Mesendoderm (in vitro differentiated cells): ENCODE measurements around the gene CXCL13.
A peak's percentile ranks its signal among the peaks of the same experiment; 100 is the strongest.
"Not testable (repeated sequence)": the region's sequence is repeated elsewhere in the genome, so short reads cannot be mapped to it uniquely, and the experiment has no call there.

Source experiments
- DNase-seq: peaks from one replicate; pipeline ENCODE4 v3.0.0; 2013
- H2AK5ac ChIP-seq: 2 replicates; pipeline ENCODE4 v1.6.1; 2013; ENCODE audit warnings: low read length, inconsistent platforms
- H2BK120ac ChIP-seq: 2 replicates; pipeline ENCODE4 v1.6.1; 2013; ENCODE audit warnings: low read depth, mild to moderate bottlenecking, low read length, moderate library complexity, mixed read lengths
- H2BK15ac ChIP-seq: replicated peaks from 2 replicates; pipeline ENCODE4 v1.6.1; 2013; ENCODE audit warnings: low read depth, mild to moderate bottlenecking, moderate library complexity
- H2BK5ac ChIP-seq: 2 replicates; pipeline ENCODE4 v1.6.1; 2013; ENCODE audit warnings: low read length, inconsistent platforms
- H3K18ac ChIP-seq: 2 replicates; pipeline ENCODE4 v1.6.1; 2013; ENCODE audit warnings: mild to moderate bottlenecking, low read length, mixed read lengths
- H3K23ac ChIP-seq: one replicate; pipeline ENCODE4 v1.6.1; 2013; ENCODE audit warnings: low read length
- H3K27ac ChIP-seq: 2 replicates; pipeline ENCODE4 v1.5.1; 2013; ENCODE audit warnings: low read depth, mild to moderate bottlenecking, inconsistent platforms, low read length, moderate library complexity
- H3K27me3 ChIP-seq: 2 replicates; pipeline ENCODE4 v1.6.1; 2013; ENCODE audit warnings: low read length, control low read depth, mild to moderate bottlenecking, inconsistent platforms; ENCODE audit not compliant: insufficient read depth, poor library complexity
- H3K36me3 ChIP-seq: 2 replicates; pipeline ENCODE4 v1.6.1; 2013; ENCODE audit warnings: low read length, inconsistent platforms; ENCODE audit not compliant: control insufficient read depth, insufficient read depth
- H3K4ac ChIP-seq: one replicate; pipeline ENCODE4 v1.6.1; 2013; ENCODE audit warnings: low read depth, mild to moderate bottlenecking, low read length, moderate library complexity
- H3K4me1 ChIP-seq: 2 replicates; pipeline ENCODE4 v1.6.1; 2013; ENCODE audit warnings: low read depth, low read length, inconsistent platforms; ENCODE audit not compliant: control insufficient read depth
- H3K4me2 ChIP-seq: 2 replicates; pipeline ENCODE4 v1.6.1; 2013; ENCODE audit warnings: low read length
- H3K4me3 ChIP-seq: 2 replicates; pipeline ENCODE4 v1.5.1; 2013; ENCODE audit warnings: mild to moderate bottlenecking, low read length
- H3K56ac ChIP-seq: one replicate; pipeline ENCODE4 v1.6.1; 2013; ENCODE audit warnings: low read length
- H3K79me1 ChIP-seq: 2 replicates; pipeline ENCODE4 v1.6.1; 2013; ENCODE audit warnings: low read length, inconsistent platforms
- H3K79me2 ChIP-seq: 2 replicates; pipeline ENCODE4 v1.6.1; 2013; ENCODE audit warnings: mild to moderate bottlenecking, low read length; ENCODE audit not compliant: control insufficient read depth, insufficient read depth
- H3K9ac ChIP-seq: 2 replicates; pipeline ENCODE4 v1.6.1; 2013; ENCODE audit warnings: low read length, inconsistent platforms
- H4K5ac ChIP-seq: one replicate; pipeline ENCODE4 v1.6.1; 2013; ENCODE audit warnings: low read length
- H4K8ac ChIP-seq: one replicate; pipeline ENCODE4 v1.6.1; 2013; ENCODE audit warnings: low read depth, mild to moderate bottlenecking, control low read depth, low read length, moderate library complexity
- WGBS: extraction: QIAGEN DNeasy Blood & Tissue Kit; methylation state at CpG from one replicate; pipeline ENCODE4 v1.1.7; 2013; ENCODE audit warnings: low lambda C conversion rate, missing lambda C conversion rate; ENCODE audit not compliant: insufficient coverage; ENCODE audit errors: extremely low coverage; 5-methylcytosine and 5-hydroxymethylcytosine counted together

The CXCL13 gene

GRCh38 chr4:77570508-77571214 is 35.0 kb upstream of the CXCL13 start:
- H2BK120ac ChIP-seq, H3K4me2 ChIP-seq, DNase-seq, H2AK5ac ChIP-seq, H4K8ac ChIP-seq, H3K56ac ChIP-seq, H3K27me3 ChIP-seq, H3K4me3 ChIP-seq, H3K4ac ChIP-seq, H2BK5ac ChIP-seq, H3K36me3 ChIP-seq, H3K79me1 ChIP-seq, H3K18ac ChIP-seq, H3K27ac ChIP-seq, H2BK15ac ChIP-seq, H3K23ac ChIP-seq, H3K4me1 ChIP-seq, H4K5ac ChIP-seq, H3K79me2 ChIP-seq, H3K9ac ChIP-seq: not testable (repeated sequence)
- no CpG with 5 or more reads among the region's 32 CpGs for WGBS

GRCh38 chr4:77576351-77576750 is 29.3 kb upstream of the CXCL13 start:
- Histone ChIP-seq H4K5ac (no peak overlapping the region), H3K27ac (no peak overlapping the region), H2BK5ac (no peak overlapping the region), H2AK5ac (no peak overlapping the region), H4K8ac (no peak overlapping the region), H3K4ac (no peak overlapping the region), H3K4me3 (no peak overlapping the region), H3K27me3 (no peaks in the 10 kb centered on the region), H2BK120ac (no peak overlapping the region), H3K18ac (no peak overlapping the region), H3K36me3 (no peaks in the 10 kb centered on the region), H3K56ac (no peak overlapping the region), H3K4me1 (no peaks in the 10 kb centered on the region), H3K9ac (no peak overlapping the region), H2BK15ac (no peak overlapping the region), H3K79me1 (no peaks in the 10 kb centered on the region), H3K4me2 (no peak overlapping the region), H3K79me2 (no peaks in the 10 kb centered on the region), H3K23ac (no peak overlapping the region)
- no peak for DNase-seq

DNA sequence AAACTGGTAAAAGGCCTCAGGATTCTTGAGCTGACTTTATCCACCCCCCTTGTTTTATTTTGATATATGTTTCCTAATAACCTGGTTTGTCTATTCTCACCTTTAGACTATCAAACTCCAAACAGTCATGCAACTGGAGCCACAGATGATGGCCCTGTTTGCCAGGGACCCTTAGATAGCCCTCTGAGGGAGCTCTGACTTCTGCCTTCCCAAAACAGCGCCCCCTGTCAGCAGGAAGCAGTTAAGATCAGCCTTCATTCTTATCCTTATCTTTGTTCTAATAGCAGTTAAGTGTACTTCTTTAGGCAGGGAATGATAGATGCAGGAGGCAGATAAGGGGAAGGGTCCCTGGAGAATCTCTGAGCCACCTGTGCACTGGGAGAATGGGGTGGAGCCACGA is 27.5 kb upstream of the CXCL13 start:
- Histone ChIP-seq H2BK120ac (no peak overlapping the region), H3K18ac (no peak overlapping the region), H3K4ac (no peak overlapping the region), H2BK5ac (no peak overlapping the region), H3K23ac (no peak overlapping the region), H3K79me1 (no peaks in the 10 kb centered on the region), H3K56ac (no peak overlapping the region), H2BK15ac (no peak overlapping the region), H3K4me2 (no peak overlapping the region), H3K79me2 (no peaks in the 10 kb centered on the region), H2AK5ac (no peak overlapping the region), H3K4me3 (no peak overlapping the region), H4K5ac (no peak overlapping the region), H3K27me3 (no peaks in the 10 kb centered on the region), H4K8ac (no peak overlapping the region), H3K4me1 (no peaks in the 10 kb centered on the region), H3K36me3 (no peaks in the 10 kb centered on the region), H3K27ac (no peak overlapping the region), H3K9ac (no peak overlapping the region)
- DNase-seq = peak; percentile 14
- WGBS = no CpG with 5 or more reads among the region's 2 CpGs

GRCh38 chr4:77579406-77580076 is 26.1 kb upstream of the CXCL13 start:
- Histone ChIP-seq H2BK120ac (peak overlapping the region; percentile 61), H3K18ac (no peak overlapping the region), H3K4ac (no peak overlapping the region), H3K27me3 (no peaks in the 10 kb centered on the region), H3K9ac (no peak overlapping the region), H3K4me2 (no peak overlapping the region), H4K8ac (no peak overlapping the region), H3K36me3 (no peaks in the 10 kb centered on the region), H3K79me2 (no peaks in the 10 kb centered on the region), H3K27ac (no peak overlapping the region), H3K56ac (no peak overlapping the region), H2BK15ac (no peak overlapping the region), H2AK5ac (no peak overlapping the region), H3K4me3 (no peak overlapping the region), H3K23ac (no peak overlapping the region), H4K5ac (no peak overlapping the region), H3K79me1 (no peaks in the 10 kb centered on the region), H3K4me1 (no peaks in the 10 kb centered on the region), H2BK5ac (no peak overlapping the region)
- no CpG with 5 or more reads among the region's 2 CpGs for WGBS
- DNase-seq = no peak

DNA sequence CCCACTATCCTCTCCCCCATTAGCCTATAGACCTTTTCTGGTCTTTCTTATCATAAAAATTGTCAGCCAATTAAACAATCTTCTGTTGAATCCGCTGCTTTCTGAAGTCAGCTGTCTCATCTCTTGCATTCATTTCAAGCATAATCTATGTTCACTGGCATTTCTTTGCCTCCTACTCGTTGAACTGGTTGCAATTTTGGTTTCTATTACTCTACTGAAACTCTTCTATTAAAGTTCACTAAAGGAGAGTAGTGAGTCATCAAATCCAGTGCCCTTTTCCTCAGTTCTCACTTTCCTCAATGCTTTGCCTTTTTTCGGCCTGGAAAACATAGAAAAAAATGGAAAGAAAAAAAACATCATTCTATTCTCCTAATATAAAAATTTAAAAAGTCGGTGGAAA is 23.9 kb upstream of the CXCL13 start:
- Histone ChIP-seq H3K4ac (no peak overlapping the region), H3K23ac (no peak overlapping the region), H2AK5ac (no peak overlapping the region), H3K79me1 (no peaks in the 10 kb centered on the region), H3K4me3 (no peak overlapping the region), H2BK5ac (no peak overlapping the region), H3K4me2 (no peak overlapping the region), H3K18ac (no peak overlapping the region), H2BK15ac (no peak overlapping the region), H3K56ac (no peak overlapping the region), H3K36me3 (no peaks in the 10 kb centered on the region), H3K4me1 (no peaks in the 10 kb centered on the region), H3K27me3 (no peaks in the 10 kb centered on the region), H3K79me2 (no peaks in the 10 kb centered on the region), H4K5ac (no peak overlapping the region), H2BK120ac (no peak overlapping the region), H4K8ac (no peak overlapping the region), H3K27ac (no peak overlapping the region), H3K9ac (no peak overlapping the region)
- no CpG with 5 or more reads among the region's 4 CpGs for WGBS
- DNase-seq = no peak

DNA sequence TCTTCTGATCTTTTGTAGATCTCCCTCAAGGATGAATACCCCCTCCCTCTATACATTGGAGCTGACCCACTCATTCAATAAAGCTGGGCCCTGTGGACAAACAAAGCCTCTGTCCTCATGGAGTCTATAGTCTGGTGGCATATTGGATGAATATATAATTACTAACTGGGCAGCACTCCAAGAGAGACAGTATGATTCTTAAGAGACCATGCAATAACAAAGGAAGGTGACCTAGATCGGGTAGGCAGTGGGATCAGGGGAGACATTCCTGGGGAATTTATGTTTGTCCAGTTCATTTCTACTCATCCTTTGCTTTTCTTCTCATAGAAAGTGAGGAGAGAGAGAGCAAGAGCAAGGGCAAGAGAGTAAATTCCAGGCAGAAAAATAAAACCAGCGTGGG is 23.5 kb upstream of the CXCL13 start:
- H3K4me2 ChIP-seq = no peak overlapping the region

More for the DNA sequence above, 23.5 kb upstream of the CXCL13 start:
- Histone ChIP-seq H2AK5ac (no peak overlapping the region), H3K18ac (no peak overlapping the region), H3K79me2 (no peaks in the 10 kb centered on the region), H3K27me3 (no peaks in the 10 kb centered on the region), H3K23ac (no peak overlapping the region), H3K56ac (no peak overlapping the region), H3K4me3 (no peak overlapping the region), H3K36me3 (no peaks in the 10 kb centered on the region), H3K4me1 (no peaks in the 10 kb centered on the region), H3K4ac (no peak overlapping the region), H3K9ac (no peak overlapping the region), H4K5ac (no peak overlapping the region), H3K27ac (no peak overlapping the region), H4K8ac (no peak overlapping the region), H2BK5ac (no peak overlapping the region), H2BK120ac (no peak overlapping the region), H3K79me1 (no peaks in the 10 kb centered on the region), H2BK15ac (no peak overlapping the region)
- no peak for DNase-seq
- no CpG with 5 or more reads among the region's 2 CpGs for WGBS
